ENCODE measurements around the gene NEK4. TPM values are rescaled to one million over a fixed set of nuclear protein-coding genes. Genes with fewer than 3 reads are reported as not detected.

NEK4 gene
- polyA plus RNA-seq, 10 donors, result 8.6 to 13.6 (median 11.0) TPM

GRCh38 chr3:52793702-52794611 lies 23.2 kb upstream of the NEK4 start:
- peak in 1 of 3 donors; percentile 25 for DNase-seq

GRCh38 chr3:52792961-52793695 lies 22.4 kb upstream of the NEK4 start:
- peak in 1 of 3 donors; percentile 35 for DNase-seq

GRCh38 chr3:52792413-52792812 lies 21.7 kb upstream of the NEK4 start:
- DNase-seq, result no peak

- no peak for DNase-seq
Measured at GRCh38 chr3:52791928-52792327, 21.2 kb upstream of the NEK4 start.

GRCh38 chr3:52791366-52791765 lies 20.6 kb upstream of the NEK4 start:
- no peak for DNase-seq

GRCh38 chr3:52790741-52791140 lies 20.0 kb upstream of the NEK4 start:
- DNase-seq, result no peak

- no peak for DNase-seq
Measured at GRCh38 chr3:52790337-52790736, 19.6 kb upstream of the NEK4 start.

- DNase-seq, result no peak
Measured at GRCh38 chr3:52789746-52790040, 19.0 kb upstream of the NEK4 start.

GRCh38 chr3:52788890-52789745 lies 18.4 kb upstream of the NEK4 start:
- DNase-seq, result no peak

GRCh38 chr3:52787672-52788625 lies 17.2 kb upstream of the NEK4 start:
- no peak for DNase-seq

- no peak for DNase-seq
Measured at GRCh38 chr3:52787246-52787645, 16.5 kb upstream of the NEK4 start.

- DNase-seq, result no peak
Measured at GRCh38 chr3:52786330-52787215, 15.8 kb upstream of the NEK4 start.

GRCh38 chr3:52784931-52785590 lies 14.3 kb upstream of the NEK4 start:
- no peak for DNase-seq

- DNase-seq, result no peak
Measured at GRCh38 chr3:52784021-52784621, 13.4 kb upstream of the NEK4 start.

GRCh38 chr3:52783211-52783555 lies 12.4 kb upstream of the NEK4 start:
- no peak for DNase-seq

GRCh38 chr3:52782412-52783210 lies 11.9 kb upstream of the NEK4 start:
- no peak for DNase-seq

- DNase-seq, result no peak
Measured at GRCh38 chr3:52781741-52782140, 11.0 kb upstream of the NEK4 start.

Measured in muscle of back (tissue), 11 donors.